Astrocyte (in vitro differentiated cells and primary cell): Measurements from ENCODE around the gene TSHZ1. TPM values are rescaled to one million over a fixed set of nuclear protein-coding genes. Genes with fewer than 3 reads are reported as not detected.
A peak's percentile ranks its signal among the peaks of the same experiment; 100 is the strongest.

Experiments
- DNase-seq: peaks from one replicate; pipeline ENCODE4 v3.0.0-alpha.2; 2010; ENCODE audit warnings: low read depth
- FAIRE-seq: peaks from 2 replicates; lab custom pipeline; 2011; peaks lifted over from hg19 to GRCh38; lab: Jason Lieb, UNC
- H2AFZ ChIP-seq: 2 replicates; pipeline ENCODE4 v1.6.0; 2012; ENCODE audit warnings: low read depth, low read length, inconsistent platforms
- H3K27ac ChIP-seq: 2 replicates; pipeline ENCODE4 v1.5.1; 2011; ENCODE audit warnings: low read depth, low read length, inconsistent platforms
- H3K27me3 ChIP-seq: 2 replicates; pipeline ENCODE4 v1.6.0; 2011; ENCODE audit warnings: low read length, inconsistent platforms; ENCODE audit not compliant: insufficient read depth
- H3K36me3 ChIP-seq: 2 replicates; pipeline ENCODE4 v1.5.1; 2011; ENCODE audit warnings: low read length, inconsistent platforms; ENCODE audit not compliant: insufficient read depth
- H3K4me1 ChIP-seq: 2 replicates; pipeline ENCODE4 v1.5.1; 2011; ENCODE audit warnings: low read length, inconsistent platforms; ENCODE audit not compliant: insufficient read depth
- H3K4me2 ChIP-seq: 2 replicates; pipeline ENCODE4 v1.6.0; 2012; ENCODE audit warnings: low read length, inconsistent platforms
- H3K4me3 ChIP-seq: 2 replicates; pipeline ENCODE4 v1.5.1; 2011; ENCODE audit warnings: low read depth, mild to moderate bottlenecking, low read length, inconsistent platforms; ENCODE audit not compliant: insufficient read depth
- H3K79me2 ChIP-seq: 2 replicates; pipeline ENCODE4 v1.6.0; 2012; ENCODE audit warnings: mild to moderate bottlenecking, low read length, inconsistent platforms; ENCODE audit not compliant: insufficient read depth
- H3K9ac ChIP-seq: 2 replicates; pipeline ENCODE4 v1.6.0; 2012; ENCODE audit warnings: mild to moderate bottlenecking, low read length, inconsistent platforms
- H3K9me3 ChIP-seq: 2 replicates; pipeline ENCODE4 v1.5.1; 2012; ENCODE audit warnings: low read depth, mild to moderate bottlenecking, low read length, inconsistent platforms; ENCODE audit not compliant: insufficient read depth
- H4K20me1 ChIP-seq: 2 replicates; pipeline ENCODE4 v1.6.0; 2012; ENCODE audit warnings: low read length, inconsistent platforms; ENCODE audit not compliant: insufficient read depth
- H3K27ac Mint-ChIP-seq: one replicate; pipeline ENCODE4 v1.8.0; 2021; ENCODE audit warnings: mild to moderate bottlenecking, mixed read lengths; ENCODE audit not compliant: unreplicated experiment
- H3K27me3 Mint-ChIP-seq: one replicate; pipeline ENCODE4 v1.8.0; 2021; ENCODE audit warnings: low read depth, mixed read lengths; ENCODE audit not compliant: unreplicated experiment
- H3K36me3 Mint-ChIP-seq: one replicate; pipeline ENCODE4 v1.8.0; 2021; ENCODE audit warnings: low read depth, mixed read lengths; ENCODE audit not compliant: unreplicated experiment
- H3K4me1 Mint-ChIP-seq: one replicate; pipeline ENCODE4 v1.8.0; 2021; ENCODE audit warnings: low read depth, mixed read lengths; ENCODE audit not compliant: unreplicated experiment
- H3K4me3 Mint-ChIP-seq: one replicate; pipeline ENCODE4 v1.8.0; 2021; ENCODE audit warnings: mild to moderate bottlenecking, moderate library complexity, mixed read lengths; ENCODE audit not compliant: unreplicated experiment
- H3K9me3 Mint-ChIP-seq: one replicate; pipeline ENCODE4 v1.8.0; 2021; ENCODE audit warnings: mild to moderate bottlenecking, mixed read lengths; ENCODE audit not compliant: unreplicated experiment
- EZH2 ChIP-seq: IDR thresholded peaks from 2 replicates; pipeline ENCODE4 v1.6.1; 2012; ENCODE audit warnings: mild to moderate bottlenecking, low read length, inconsistent platforms; ENCODE audit not compliant: insufficient read depth
- total RNA-seq: library from RNA; stranded (reverse); gene quantifications from 2 replicates; pipeline ENCODE4 v1.2.1, GENCODE V29; 2021
- TF ChIP-seq, protein P1 (sequence below): IDR thresholded peaks from 2 replicates; pipeline ENCODE4 v1.5.1; 2011; ENCODE audit warnings: low read depth, mild to moderate bottlenecking, inconsistent platforms, low read length, moderate library complexity; ENCODE audit not compliant: insufficient read depth

TSHZ1 gene
- total RNA-seq, 1 donor from 2014 or later = 2.9 TPM

DNA sequence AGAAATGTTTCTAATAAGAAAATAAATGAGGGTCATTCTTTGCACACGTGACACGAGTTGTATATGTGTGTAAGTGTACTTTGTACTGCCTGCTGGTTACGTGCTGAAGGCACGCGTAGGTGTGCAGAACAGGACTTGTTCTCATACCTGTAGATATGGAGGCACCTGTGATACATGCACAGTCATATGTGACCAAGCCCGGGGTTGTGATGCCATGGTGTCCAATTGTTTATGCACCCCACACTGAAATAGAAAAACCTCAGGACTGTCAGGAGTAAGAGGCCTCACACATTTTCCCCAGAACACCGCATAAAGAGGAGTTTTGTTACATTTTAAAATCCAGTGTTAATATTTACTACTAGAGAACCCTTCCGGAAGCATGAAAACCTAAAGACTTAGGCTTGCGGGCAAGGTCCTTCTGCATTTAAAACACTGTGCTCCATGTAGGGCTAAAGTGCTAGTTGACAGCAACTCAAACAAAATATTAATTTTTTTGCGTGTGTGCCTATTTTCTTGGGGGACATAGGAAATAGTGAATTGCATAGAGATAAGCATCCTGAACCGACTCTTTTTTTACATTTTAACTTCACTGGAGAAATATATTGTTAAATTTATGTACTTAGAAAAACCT, 9.3 kb downstream of the TSHZ1 start:
- Histone ChIP-seq H3K27ac (no peak overlapping the region), H3K9me3 (no peaks in the 10 kb centered on the region), H4K20me1 (no peaks in the 10 kb centered on the region), H3K4me3 (no peak overlapping the region), H3K4me1 (peaks cover 5% of the 10 kb centered on the region), H3K4me2 (no peak overlapping the region), H3K27me3 (no peaks in the 10 kb centered on the region), H3K9ac (no peak overlapping the region), H3K79me2 (peaks cover 40% of the 10 kb centered on the region), H2AFZ (no peak overlapping the region), H3K36me3 (no peaks in the 10 kb centered on the region)
- Mint-ChIP-seq H3K9me3 (no peaks in the 10 kb centered on the region), H3K4me3 (no peak overlapping the region), H3K36me3 (no peaks in the 10 kb centered on the region), H3K27ac (no peak overlapping the region), H3K4me1 (no peaks in the 10 kb centered on the region), H3K27me3 (no peaks in the 10 kb centered on the region)
- no peak for FAIRE-seq
- TF ChIP-seq, protein P1, sequence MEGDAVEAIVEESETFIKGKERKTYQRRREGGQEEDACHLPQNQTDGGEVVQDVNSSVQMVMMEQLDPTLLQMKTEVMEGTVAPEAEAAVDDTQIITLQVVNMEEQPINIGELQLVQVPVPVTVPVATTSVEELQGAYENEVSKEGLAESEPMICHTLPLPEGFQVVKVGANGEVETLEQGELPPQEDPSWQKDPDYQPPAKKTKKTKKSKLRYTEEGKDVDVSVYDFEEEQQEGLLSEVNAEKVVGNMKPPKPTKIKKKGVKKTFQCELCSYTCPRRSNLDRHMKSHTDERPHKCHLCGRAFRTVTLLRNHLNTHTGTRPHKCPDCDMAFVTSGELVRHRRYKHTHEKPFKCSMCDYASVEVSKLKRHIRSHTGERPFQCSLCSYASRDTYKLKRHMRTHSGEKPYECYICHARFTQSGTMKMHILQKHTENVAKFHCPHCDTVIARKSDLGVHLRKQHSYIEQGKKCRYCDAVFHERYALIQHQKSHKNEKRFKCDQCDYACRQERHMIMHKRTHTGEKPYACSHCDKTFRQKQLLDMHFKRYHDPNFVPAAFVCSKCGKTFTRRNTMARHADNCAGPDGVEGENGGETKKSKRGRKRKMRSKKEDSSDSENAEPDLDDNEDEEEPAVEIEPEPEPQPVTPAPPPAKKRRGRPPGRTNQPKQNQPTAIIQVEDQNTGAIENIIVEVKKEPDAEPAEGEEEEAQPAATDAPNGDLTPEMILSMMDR = no peak
- TF ChIP-seq EZH2 = no peak
- DNase-seq = no peak

DNA sequence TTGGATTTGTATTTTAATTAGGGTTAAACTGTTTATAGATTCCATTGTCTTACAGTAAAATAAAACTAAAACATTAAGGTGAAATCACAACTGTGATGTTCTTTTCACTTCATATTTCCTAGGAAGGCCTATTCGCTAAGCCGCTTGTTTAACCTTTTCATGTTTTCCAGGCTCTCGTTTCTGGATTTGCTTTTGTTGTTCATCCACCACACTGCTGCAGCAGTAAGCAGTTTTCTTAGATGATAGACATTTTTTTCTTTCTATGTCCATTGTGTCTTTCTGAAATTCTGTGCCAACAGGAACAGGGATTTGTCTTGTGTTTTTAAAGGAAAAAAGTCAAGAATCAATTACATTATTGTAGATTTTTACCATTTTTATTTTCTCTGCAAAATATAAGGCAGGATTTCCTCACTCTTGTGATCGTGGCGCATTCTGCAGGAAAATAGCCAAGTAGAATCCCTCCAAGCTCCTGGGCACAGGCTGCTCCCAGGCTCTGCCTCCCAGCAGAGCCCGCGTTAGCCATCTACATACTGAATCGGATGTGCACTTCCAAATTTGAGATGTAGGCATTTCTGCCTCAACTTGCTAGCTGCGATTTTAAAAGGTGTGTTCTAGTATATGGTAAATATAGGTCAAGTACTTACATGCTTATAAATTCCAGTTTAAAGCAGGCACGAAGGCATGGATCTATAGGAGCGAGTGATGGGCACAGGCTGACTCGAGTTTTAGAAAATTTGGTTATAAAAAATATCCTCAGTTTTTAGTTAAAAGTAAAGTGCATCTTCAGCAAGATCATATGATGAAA, 10.2 kb downstream of the TSHZ1 start:
- no peaks in the 10 kb centered on the region for H3K27me3 ChIP-seq
- no peak overlapping the region for H3K4me2 ChIP-seq
- H3K4me3 Mint-ChIP-seq = no peak overlapping the region
- H3K4me3 ChIP-seq = no peak overlapping the region
- H3K36me3 Mint-ChIP-seq = no peaks in the 10 kb centered on the region
- FAIRE-seq = no peak
- H3K27ac ChIP-seq = no peak overlapping the region
- H3K4me1 ChIP-seq = peaks cover 5% of the 10 kb centered on the region
- H2AFZ ChIP-seq = no peak overlapping the region
- H3K27me3 Mint-ChIP-seq = no peaks in the 10 kb centered on the region
- no peaks in the 10 kb centered on the region for H4K20me1 ChIP-seq
- peaks cover 33% of the 10 kb centered on the region for H3K79me2 ChIP-seq
- no peak overlapping the region for H3K9ac ChIP-seq
- TF ChIP-seq, protein P1 = no peak
- TF ChIP-seq EZH2 = no peak
- H3K27ac Mint-ChIP-seq = no peak overlapping the region
- no peaks in the 10 kb centered on the region for H3K9me3 ChIP-seq
- DNase-seq = no peak
- no peaks in the 10 kb centered on the region for H3K36me3 ChIP-seq
- no peaks in the 10 kb centered on the region for H3K9me3 Mint-ChIP-seq
- H3K4me1 Mint-ChIP-seq = no peaks in the 10 kb centered on the region

DNA sequence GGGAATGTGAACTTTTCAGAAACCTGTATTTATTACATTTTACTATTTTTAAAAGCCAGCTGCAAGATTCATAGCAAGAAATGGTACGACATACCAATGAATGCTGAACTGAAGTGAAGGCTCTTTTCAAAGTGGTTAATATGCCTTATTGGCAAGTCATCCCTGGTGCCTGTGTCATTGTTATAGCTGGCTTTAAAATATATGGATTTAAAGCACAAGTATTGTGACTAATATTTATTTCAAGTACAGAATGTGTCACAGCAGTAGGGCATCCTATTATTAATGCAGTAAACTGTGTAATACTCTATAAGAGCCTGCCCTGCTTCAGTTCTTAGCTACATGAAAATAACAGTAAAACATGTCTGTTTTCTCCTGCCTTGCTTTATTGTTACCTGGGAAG, 10.8 kb downstream of the TSHZ1 start:
- no peaks in the 10 kb centered on the region for H3K9me3 ChIP-seq

More for the DNA sequence above, 10.8 kb downstream of the TSHZ1 start:
- no peaks in the 10 kb centered on the region for H3K9me3 Mint-ChIP-seq
- H3K27ac Mint-ChIP-seq = no peak overlapping the region
- H3K27ac ChIP-seq = no peak overlapping the region
- no peaks in the 10 kb centered on the region for H3K4me1 Mint-ChIP-seq
- peaks cover 34% of the 10 kb centered on the region for H3K79me2 ChIP-seq
- H3K36me3 Mint-ChIP-seq = no peaks in the 10 kb centered on the region
- no peak overlapping the region for H3K4me3 ChIP-seq
- no peaks in the 10 kb centered on the region for H3K27me3 Mint-ChIP-seq
- H3K36me3 ChIP-seq = no peaks in the 10 kb centered on the region
- peak overlapping the region; percentile 1 for H3K4me2 ChIP-seq
- no peak overlapping the region for H3K4me3 Mint-ChIP-seq
- H3K9ac ChIP-seq = no peak overlapping the region
- no peaks in the 10 kb centered on the region for H4K20me1 ChIP-seq
- H3K27me3 ChIP-seq = no peaks in the 10 kb centered on the region
- FAIRE-seq (no peak), DNase-seq (no peak)
- peaks cover 5% of the 10 kb centered on the region for H3K4me1 ChIP-seq
- no peak overlapping the region for H2AFZ ChIP-seq
- TF ChIP-seq, protein P1 = no peak
- no peak for TF ChIP-seq EZH2
